Stomach (tissue), 4 donors: ENCODE results near the gene CDH23.

Experiments
- CTCF ChIP-seq, 7 experiments: fragments of 450-650 bp in 4 of 7; fragments of 200-600 bp in 3 of 7; sonication (generic) in 3 of 7; IDR thresholded peaks; one replicate each; pipeline ENCODE4 v1.5.1; 2016 to 2019; ENCODE audit warnings: antibody characterized with exemption in 7 of 7, control low read depth in 2 of 7, mild to moderate bottlenecking in 1 of 7
- EP300 ChIP-seq: sonication (generic); formaldehyde crosslinking; IDR thresholded peaks from one replicate; pipeline ENCODE4 v1.6.1; 2017; ENCODE audit warnings: antibody characterized with exemption
- POLR2A ChIP-seq, 4 donors: fragments of 450-650 bp; IDR thresholded peaks; one replicate each; pipeline ENCODE4 v1.6.1; 2016; ENCODE audit warnings: antibody characterized with exemption in 4 of 4, control low read depth in 2 of 4, mild to moderate bottlenecking in 1 of 4, moderate library complexity in 1 of 4
- POLR2AphosphoS5 ChIP-seq, 3 donors: sonication (generic); formaldehyde crosslinking; IDR thresholded peaks; one replicate each; pipeline ENCODE4 v1.6.1; 2016; ENCODE audit warnings: antibody characterized with exemption in 3 of 3

DNA sequence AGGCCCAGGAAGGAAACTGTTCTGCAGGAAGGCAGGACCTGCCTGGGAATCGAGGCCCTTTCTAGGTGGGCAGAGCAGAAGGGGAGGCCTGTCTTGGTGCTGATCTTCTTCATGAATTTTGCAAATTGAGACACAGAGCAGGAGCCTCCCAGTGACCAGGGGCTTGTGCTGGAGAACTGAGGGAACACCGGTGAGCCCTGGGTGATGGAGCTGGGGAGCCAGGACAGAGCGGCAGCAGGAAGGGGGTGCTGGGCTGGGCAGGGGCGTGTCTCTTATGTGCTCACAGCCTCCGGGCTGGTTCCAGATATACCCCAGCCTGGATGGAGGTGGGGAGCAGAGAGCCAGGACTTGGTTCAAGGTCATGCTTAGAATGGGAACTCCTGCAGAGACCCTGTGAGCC lies 182.9 kb downstream of the CDH23 start:
- no peak for TF ChIP-seq POLR2A (IDR thresholded peaks at IDR 0.05)
- TF ChIP-seq CTCF (IDR thresholded peaks at IDR 0.05): no peak
- TF ChIP-seq POLR2AphosphoS5 (IDR thresholded peaks at IDR 0.05): no peak
- no peak for TF ChIP-seq EP300
